Hepatocyte (in vitro differentiated cells): Measurements from ENCODE around the gene IFNE. TPM values are rescaled to one million over a fixed set of nuclear protein-coding genes. Genes with fewer than 3 reads are reported as not detected.

Experiments used
- DNase-seq: peaks from one replicate; pipeline ENCODE4 v3.0.0-alpha.2; 2016; ENCODE audit warnings: low spot score
- H2AFZ ChIP-seq: fragments of 200-600 bp; sonication (generic); 2 replicates; pipeline ENCODE4 v1.6.0; 2016; ENCODE audit warnings: antibody characterized with exemption, mild to moderate bottlenecking
- H3K27ac ChIP-seq: fragments of 200-600 bp; sonication (generic); 2 replicates; pipeline ENCODE4 v1.5.1; 2016; ENCODE audit warnings: mild to moderate bottlenecking
- H3K27me3 ChIP-seq: fragments of 200-600 bp; sonication (generic); 2 replicates; pipeline ENCODE4 v1.6.1; 2016
- H3K36me3 ChIP-seq: fragments of 200-600 bp; sonication (generic); replicated peaks from 2 replicates; pipeline ENCODE4 v1.5.1; 2016; ENCODE audit warnings: low read depth; ENCODE audit not compliant: insufficient read depth
- H3K4me1 ChIP-seq: fragments of 200-600 bp; sonication (generic); 2 replicates; pipeline ENCODE4 v1.5.1; 2016; ENCODE audit warnings: mild to moderate bottlenecking, moderate library complexity; ENCODE audit not compliant: insufficient read depth
- H3K4me2 ChIP-seq: fragments of 200-600 bp; sonication (generic); 2 replicates; pipeline ENCODE4 v1.6.0; 2016
- H3K4me3 ChIP-seq: fragments of 200-600 bp; sonication (generic); 2 replicates; pipeline ENCODE4 v1.5.1; 2016; ENCODE audit warnings: mild to moderate bottlenecking
- H3K79me2 ChIP-seq: fragments of 200-600 bp; sonication (generic); 2 replicates; pipeline ENCODE4 v1.6.0; 2017; ENCODE audit warnings: mild to moderate bottlenecking
- H3K9me2 ChIP-seq: fragments of 200-600 bp; sonication (generic); replicated peaks from 2 replicates; pipeline ENCODE4 v1.6.0; 2017; ENCODE audit warnings: mild to moderate bottlenecking; ENCODE audit not compliant: insufficient read depth
- H3K9me3 ChIP-seq: fragments of 200-600 bp; sonication (generic); 2 replicates; pipeline ENCODE4 v1.5.1; 2016; ENCODE audit warnings: low read depth, mild to moderate bottlenecking
- H4K20me1 ChIP-seq: fragments of 200-600 bp; sonication (generic); 2 replicates; pipeline ENCODE4 v1.6.0; 2016; ENCODE audit warnings: mild to moderate bottlenecking; ENCODE audit not compliant: insufficient read depth, poor library complexity, severe bottlenecking
- EZH2 ChIP-seq: fragments of 200-600 bp; sonication (generic); IDR thresholded peaks from 2 replicates; pipeline ENCODE4 v1.6.1; 2016; ENCODE audit warnings: antibody characterized with exemption, mild to moderate bottlenecking, borderline replicate concordance
- EZH2phosphoT487 ChIP-seq: fragments of 200-600 bp; sonication (generic); IDR thresholded peaks from one replicate; pipeline ENCODE4 v1.6.1; 2018; ENCODE audit warnings: antibody characterized with exemption, mild to moderate bottlenecking, low read depth, moderate library complexity; ENCODE audit not compliant: unreplicated experiment, severe bottlenecking
- WGBS: methylation state at CpG from one replicate; pipeline ENCODE4 v1.1.6; 2016; ENCODE audit warnings: low lambda C conversion rate; ENCODE audit errors: missing lambda C conversion rate; 5-methylcytosine and 5-hydroxymethylcytosine counted together
- polyA plus RNA-seq: library from polyadenylated mRNA; unstranded; fragments of >200 nt; fragmentation: Nextera tagmentation; extraction: Ambion mirVana; gene quantifications from 2 replicates; pipeline ENCODE4 v1.2.1, GENCODE V29; 2016
- total RNA-seq: library from RNA; depleted of rRNA; stranded (reverse); fragments of >200 nt; gene quantifications from 2 replicates; pipeline ENCODE4 v1.2.3, GENCODE V29; 2014
- TF ChIP-seq, protein P1 (sequence below): fragments of 200-600 bp; sonication (generic); IDR thresholded peaks from 2 replicates; pipeline ENCODE4 v1.5.1; 2016; ENCODE audit warnings: antibody characterized with exemption, mild to moderate bottlenecking; ENCODE audit not compliant: poor library complexity

The IFNE gene
- total and polyA plus RNA-seq, 2 experiments from 2014 or later = 0.67 TPM; not detected in 1

DNA sequence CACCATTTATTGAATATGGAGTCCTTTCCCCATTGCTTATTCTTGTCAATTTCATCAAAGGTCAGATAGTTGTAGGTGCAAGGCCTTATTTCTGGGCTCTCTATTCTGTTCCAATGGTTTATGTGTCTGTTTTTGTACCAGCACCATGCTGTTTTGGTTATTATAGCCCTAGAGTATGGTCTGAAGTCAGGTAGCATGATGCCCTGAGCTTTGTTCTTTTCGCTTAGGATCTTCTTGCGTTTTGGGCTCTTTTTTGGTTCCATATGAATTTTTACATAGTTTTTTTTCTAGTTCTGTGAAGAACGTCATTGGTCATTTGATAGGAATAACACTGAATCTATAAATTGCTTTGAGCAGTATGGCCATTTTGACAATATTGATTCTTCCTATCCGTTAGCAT is 40.2 kb upstream of the IFNE start:
- Histone ChIP-seq H3K9me3 (no peaks in the 10 kb centered on the region), H3K27ac (no peak overlapping the region), H3K4me3 (no peak overlapping the region), H3K4me1 (no peaks in the 10 kb centered on the region), H3K36me3 (no peaks in the 10 kb centered on the region), H3K27me3 (no peaks in the 10 kb centered on the region), H3K79me2 (no peaks in the 10 kb centered on the region), H4K20me1 (no peaks in the 10 kb centered on the region), H3K4me2 (no peak overlapping the region), H2AFZ (no peak overlapping the region), H3K9me2 (no peaks in the 10 kb centered on the region)
- no peak for DNase-seq
- no peak for TF ChIP-seq EZH2phosphoT487
- no peak for TF ChIP-seq EZH2
- TF ChIP-seq, protein P1, sequence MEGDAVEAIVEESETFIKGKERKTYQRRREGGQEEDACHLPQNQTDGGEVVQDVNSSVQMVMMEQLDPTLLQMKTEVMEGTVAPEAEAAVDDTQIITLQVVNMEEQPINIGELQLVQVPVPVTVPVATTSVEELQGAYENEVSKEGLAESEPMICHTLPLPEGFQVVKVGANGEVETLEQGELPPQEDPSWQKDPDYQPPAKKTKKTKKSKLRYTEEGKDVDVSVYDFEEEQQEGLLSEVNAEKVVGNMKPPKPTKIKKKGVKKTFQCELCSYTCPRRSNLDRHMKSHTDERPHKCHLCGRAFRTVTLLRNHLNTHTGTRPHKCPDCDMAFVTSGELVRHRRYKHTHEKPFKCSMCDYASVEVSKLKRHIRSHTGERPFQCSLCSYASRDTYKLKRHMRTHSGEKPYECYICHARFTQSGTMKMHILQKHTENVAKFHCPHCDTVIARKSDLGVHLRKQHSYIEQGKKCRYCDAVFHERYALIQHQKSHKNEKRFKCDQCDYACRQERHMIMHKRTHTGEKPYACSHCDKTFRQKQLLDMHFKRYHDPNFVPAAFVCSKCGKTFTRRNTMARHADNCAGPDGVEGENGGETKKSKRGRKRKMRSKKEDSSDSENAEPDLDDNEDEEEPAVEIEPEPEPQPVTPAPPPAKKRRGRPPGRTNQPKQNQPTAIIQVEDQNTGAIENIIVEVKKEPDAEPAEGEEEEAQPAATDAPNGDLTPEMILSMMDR = no peak
- WGBS = 93% methylated on average over 4 of the region's 4 CpGs

DNA sequence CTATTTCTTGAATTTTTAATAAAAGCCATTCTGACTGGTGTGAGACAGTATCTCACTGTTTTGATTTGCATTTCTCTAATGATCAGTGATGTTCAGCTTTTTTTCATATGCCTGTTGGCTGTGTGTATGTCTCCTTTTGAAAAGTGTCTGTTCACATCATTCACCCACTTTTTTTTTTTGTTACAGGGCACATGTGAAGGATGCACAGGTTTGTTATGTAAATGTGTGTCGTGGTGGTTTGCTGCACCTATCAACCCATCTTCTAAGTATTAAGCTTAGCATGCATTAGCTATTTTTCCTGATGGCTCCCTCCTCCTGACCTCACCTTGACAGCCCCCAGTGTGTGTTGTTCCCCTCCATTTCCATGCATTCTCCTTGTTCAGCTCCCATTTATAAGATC is 39.3 kb upstream of the IFNE start:
- TF ChIP-seq, protein P1 = no peak
- no peak for TF ChIP-seq EZH2phosphoT487
- TF ChIP-seq EZH2 = no peak
- H3K36me3 ChIP-seq = no peaks in the 10 kb centered on the region
- H3K4me2 ChIP-seq = no peak overlapping the region
- H4K20me1 ChIP-seq = no peaks in the 10 kb centered on the region
- H2AFZ ChIP-seq = no peak overlapping the region
- no peaks in the 10 kb centered on the region for H3K9me2 ChIP-seq
- H3K79me2 ChIP-seq = no peaks in the 10 kb centered on the region
- H3K27ac ChIP-seq = no peak overlapping the region
- no peak overlapping the region for H3K4me3 ChIP-seq
- 93% methylated on average over 1 of the region's 1 CpG for WGBS
- no peaks in the 10 kb centered on the region for H3K9me3 ChIP-seq
- DNase-seq = no peak
- H3K27me3 ChIP-seq = no peaks in the 10 kb centered on the region
- no peaks in the 10 kb centered on the region for H3K4me1 ChIP-seq

DNA sequence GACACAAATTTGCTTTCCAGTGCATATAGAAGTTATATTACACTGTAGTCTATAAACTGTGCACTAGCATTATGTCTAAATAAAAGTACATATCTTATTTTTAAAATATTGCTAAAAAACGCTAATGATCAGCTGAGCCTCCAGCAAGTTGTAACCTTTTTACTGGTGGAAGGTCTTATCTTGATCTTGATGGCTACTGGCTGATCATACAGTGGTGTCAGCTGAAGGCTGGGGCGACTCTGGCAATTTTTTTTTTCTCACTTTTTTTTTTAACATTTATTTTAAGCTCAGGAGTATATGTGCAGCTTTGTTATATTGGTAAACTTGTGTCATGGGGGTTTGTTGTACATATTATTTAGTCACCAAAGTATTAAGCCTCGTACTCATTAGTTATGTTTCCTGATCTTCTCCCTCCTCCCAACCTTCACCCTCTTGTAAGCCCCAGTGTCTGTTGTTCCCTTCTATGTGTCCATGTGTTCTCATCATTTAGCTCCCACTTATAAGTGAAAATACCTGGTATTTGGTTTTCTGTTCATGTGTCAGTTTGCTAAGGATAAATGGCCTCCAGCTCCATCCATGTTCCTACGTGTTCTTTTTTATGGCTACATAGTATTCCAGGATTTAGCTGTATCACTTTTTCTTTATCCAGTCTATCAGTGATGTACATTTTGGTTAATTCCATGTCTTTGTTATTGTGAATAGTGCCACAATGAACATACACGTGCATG is 38.6 kb upstream of the IFNE start:
- no peaks in the 10 kb centered on the region for H3K27me3 ChIP-seq
- H2AFZ ChIP-seq = no peak overlapping the region
- H3K79me2 ChIP-seq = no peaks in the 10 kb centered on the region
- no peaks in the 10 kb centered on the region for H3K9me2 ChIP-seq
- TF ChIP-seq EZH2phosphoT487 (no peak), EZH2 (no peak)
- TF ChIP-seq, protein P1 = no peak
- H3K36me3 ChIP-seq = no peaks in the 10 kb centered on the region
- 92% methylated on average over 5 of the region's 5 CpGs for WGBS
- H3K9me3 ChIP-seq = no peaks in the 10 kb centered on the region
- no peak for DNase-seq
- H3K4me1 ChIP-seq = no peaks in the 10 kb centered on the region
- H4K20me1 ChIP-seq = no peaks in the 10 kb centered on the region
- H3K4me3 ChIP-seq = no peak overlapping the region
- no peak overlapping the region for H3K4me2 ChIP-seq
- no peak overlapping the region for H3K27ac ChIP-seq
